ENCODE results near the gene SERPINB4. TPM values are rescaled to one million over a fixed set of nuclear protein-coding genes. Genes with fewer than 3 reads are reported as not detected.

The SERPINB4 gene
- total and polyA plus RNA-seq, 4 donors, result not detected

DNA sequence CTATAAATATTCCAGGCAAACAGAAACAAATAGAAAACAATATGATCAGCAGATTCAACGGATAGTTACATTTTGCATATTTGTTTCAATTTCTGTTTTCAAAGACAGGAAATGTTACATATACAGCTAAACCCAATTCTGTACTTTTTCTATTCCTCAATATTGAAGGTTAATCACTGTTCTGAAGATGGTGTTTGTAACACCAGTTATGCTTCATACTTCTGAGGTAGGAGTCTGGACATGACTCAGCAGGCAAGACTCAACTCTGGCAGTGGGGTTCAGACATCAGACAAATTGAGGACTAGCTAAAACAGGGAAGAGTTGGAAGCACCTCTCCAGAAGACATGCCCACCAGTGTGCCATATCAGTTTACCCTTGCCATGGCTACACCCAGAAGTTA, 40.3 kb downstream of the SERPINB4 start:
- DNase-seq (ENCODE audit: low read depth in 4 of 6, low spot score in 6 of 6), result no peak
- no peaks in the 10 kb centered on the region for H3K36me3 ChIP-seq (ENCODE audit: control insufficient read depth, insufficient read depth, low read length)
- no peaks in the 10 kb centered on the region for H3K4me1 ChIP-seq (ENCODE audit: control insufficient read depth, insufficient read depth, low read length)
- H3K27me3 ChIP-seq (ENCODE audit: control insufficient read depth, insufficient read depth, low read length), result no peaks in the 10 kb centered on the region
- H3K27ac ChIP-seq (ENCODE audit: low read depth, low read length), result no peak overlapping the region
- H3K9me3 ChIP-seq (ENCODE audit: control insufficient read depth, insufficient read depth, low read length), result no peaks in the 10 kb centered on the region
- no peak overlapping the region for H3K4me3 ChIP-seq (ENCODE audit: low read depth, low read length)
- WGBS (ENCODE audit: insufficient coverage), result no CpG with 5 or more reads among the region's 1 CpG

DNA sequence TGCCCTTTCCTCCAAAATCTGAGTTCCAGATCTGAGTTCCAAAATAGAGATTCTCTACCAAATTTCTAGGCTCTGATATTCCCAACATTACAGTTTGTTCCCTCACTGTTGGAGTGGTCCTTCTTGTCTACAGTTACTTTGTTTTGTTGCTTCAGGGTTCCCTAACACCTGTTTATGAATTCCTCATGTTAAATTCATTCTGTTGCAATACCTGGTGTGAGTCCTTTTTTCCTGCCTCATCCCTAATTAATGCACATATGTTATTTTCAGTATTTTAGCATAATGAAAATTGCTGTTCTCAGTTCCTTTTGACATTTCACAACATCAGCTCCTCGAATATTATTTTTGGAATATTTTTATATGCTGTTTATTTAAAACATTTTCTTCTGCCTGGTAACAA, 40.7 kb downstream of the SERPINB4 start:
- no peak overlapping the region for H3K27ac ChIP-seq (ENCODE audit: low read depth, low read length)
- no peak overlapping the region for H3K4me3 ChIP-seq (ENCODE audit: low read depth, low read length)
- H3K36me3 ChIP-seq (ENCODE audit: control insufficient read depth, insufficient read depth, low read length), result no peaks in the 10 kb centered on the region
- no peaks in the 10 kb centered on the region for H3K9me3 ChIP-seq (ENCODE audit: control insufficient read depth, insufficient read depth, low read length)
- WGBS (ENCODE audit: insufficient coverage), result no CpG with 5 or more reads among the region's 1 CpG
- no peaks in the 10 kb centered on the region for H3K4me1 ChIP-seq (ENCODE audit: control insufficient read depth, insufficient read depth, low read length)
- H3K27me3 ChIP-seq (ENCODE audit: control insufficient read depth, insufficient read depth, low read length), result no peaks in the 10 kb centered on the region
- DNase-seq (ENCODE audit: low read depth in 4 of 6, low spot score in 6 of 6), result no peak

DNA sequence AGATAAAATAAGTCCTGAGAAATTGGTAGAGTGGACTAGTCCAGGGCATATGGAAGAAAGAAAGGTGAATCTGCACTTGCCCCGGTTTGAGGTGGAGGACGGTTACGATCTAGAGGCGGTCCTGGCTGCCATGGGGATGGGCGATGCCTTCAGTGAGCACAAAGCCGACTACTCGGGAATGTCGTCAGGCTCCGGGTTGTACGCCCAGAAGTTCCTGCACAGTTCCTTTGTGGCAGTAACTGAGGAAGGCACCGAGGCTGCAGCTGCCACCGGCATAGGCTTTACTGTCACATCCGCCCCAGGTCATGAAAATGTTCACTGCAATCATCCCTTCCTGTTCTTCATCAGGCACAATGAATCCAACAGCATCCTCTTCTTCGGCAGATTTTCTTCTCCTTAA, 47.1 kb downstream of the SERPINB4 start:
- DNase-seq (ENCODE audit: low read depth in 4 of 6, low spot score in 6 of 6), result no peak
- Histone ChIP-seq H3K4me1 (ENCODE audit: control insufficient read depth, insufficient read depth, low read length) (no peaks in the 10 kb centered on the region), H3K4me3 (ENCODE audit: low read depth, low read length) (no peak overlapping the region), H3K27me3 (ENCODE audit: control insufficient read depth, insufficient read depth, low read length) (no peaks in the 10 kb centered on the region), H3K36me3 (ENCODE audit: control insufficient read depth, insufficient read depth, low read length) (no peaks in the 10 kb centered on the region), H3K27ac (ENCODE audit: low read depth, low read length) (no peak overlapping the region), H3K9me3 (ENCODE audit: control insufficient read depth, insufficient read depth, low read length) (no peaks in the 10 kb centered on the region)
- WGBS (ENCODE audit: insufficient coverage), result 80% methylated on average over 14 of the region's 14 CpGs

DNA sequence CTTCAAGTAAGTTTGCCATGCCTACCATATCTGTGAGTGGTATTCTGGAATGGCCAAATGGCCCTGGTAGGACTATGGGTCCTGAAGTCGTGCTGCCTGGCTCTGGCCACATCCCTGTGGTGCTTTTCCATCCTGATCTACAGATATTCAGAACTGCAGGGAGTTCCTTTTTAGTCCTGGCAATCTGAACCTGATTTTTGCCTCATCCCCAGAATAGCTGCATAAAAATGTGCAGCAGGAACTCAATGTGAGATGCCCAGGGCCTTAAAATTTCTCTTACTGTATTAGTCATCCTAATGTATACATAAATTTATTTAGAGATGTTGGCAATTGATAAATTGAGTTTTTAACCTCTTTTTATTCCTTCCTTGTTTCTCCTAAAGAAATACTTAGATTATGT, 51.6 kb downstream of the SERPINB4 start:
- no peaks in the 10 kb centered on the region for H3K27me3 ChIP-seq (ENCODE audit: control insufficient read depth, insufficient read depth, low read length)
- no peak overlapping the region for H3K4me3 ChIP-seq (ENCODE audit: low read depth, low read length)
- H3K27ac ChIP-seq (ENCODE audit: low read depth, low read length), result no peak overlapping the region
- DNase-seq (ENCODE audit: low read depth in 4 of 6, low spot score in 6 of 6), result no peak
- 50% methylated on average over 1 of the region's 1 CpG for WGBS (ENCODE audit: insufficient coverage)
- no peaks in the 10 kb centered on the region for H3K4me1 ChIP-seq (ENCODE audit: control insufficient read depth, insufficient read depth, low read length)
- H3K9me3 ChIP-seq (ENCODE audit: control insufficient read depth, insufficient read depth, low read length), result no peaks in the 10 kb centered on the region
- no peaks in the 10 kb centered on the region for H3K36me3 ChIP-seq (ENCODE audit: control insufficient read depth, insufficient read depth, low read length)

DNA sequence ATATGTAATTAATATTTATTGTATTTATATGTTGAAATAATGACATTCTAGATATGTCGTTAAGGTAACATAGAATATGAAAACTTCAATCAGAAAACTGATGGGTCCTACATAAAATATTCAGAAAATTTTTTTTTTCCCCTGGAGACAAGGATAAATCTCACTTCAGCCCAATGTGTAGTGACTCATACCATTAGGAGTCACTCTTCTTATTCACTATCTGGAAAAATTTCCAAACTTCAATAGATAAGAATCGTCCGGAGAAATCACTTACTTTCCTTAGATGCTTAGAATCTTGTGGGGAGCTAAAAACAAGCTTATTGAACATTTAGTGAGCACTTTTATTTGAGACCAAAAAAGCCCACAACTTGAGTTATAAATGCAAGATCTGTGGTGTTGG, 52.3 kb downstream of the SERPINB4 start:
- Histone ChIP-seq H3K9me3 (ENCODE audit: control insufficient read depth, insufficient read depth, low read length) (no peaks in the 10 kb centered on the region), H3K27ac (ENCODE audit: low read depth, low read length) (no peak overlapping the region), H3K4me1 (ENCODE audit: control insufficient read depth, insufficient read depth, low read length) (no peaks in the 10 kb centered on the region), H3K27me3 (ENCODE audit: control insufficient read depth, insufficient read depth, low read length) (no peaks in the 10 kb centered on the region), H3K4me3 (ENCODE audit: low read depth, low read length) (no peak overlapping the region), H3K36me3 (ENCODE audit: control insufficient read depth, insufficient read depth, low read length) (no peaks in the 10 kb centered on the region)
- no peak for DNase-seq (ENCODE audit: low read depth in 4 of 6, low spot score in 6 of 6)
- WGBS (ENCODE audit: insufficient coverage), result no CpG with 5 or more reads among the region's 3 CpGs

DNA sequence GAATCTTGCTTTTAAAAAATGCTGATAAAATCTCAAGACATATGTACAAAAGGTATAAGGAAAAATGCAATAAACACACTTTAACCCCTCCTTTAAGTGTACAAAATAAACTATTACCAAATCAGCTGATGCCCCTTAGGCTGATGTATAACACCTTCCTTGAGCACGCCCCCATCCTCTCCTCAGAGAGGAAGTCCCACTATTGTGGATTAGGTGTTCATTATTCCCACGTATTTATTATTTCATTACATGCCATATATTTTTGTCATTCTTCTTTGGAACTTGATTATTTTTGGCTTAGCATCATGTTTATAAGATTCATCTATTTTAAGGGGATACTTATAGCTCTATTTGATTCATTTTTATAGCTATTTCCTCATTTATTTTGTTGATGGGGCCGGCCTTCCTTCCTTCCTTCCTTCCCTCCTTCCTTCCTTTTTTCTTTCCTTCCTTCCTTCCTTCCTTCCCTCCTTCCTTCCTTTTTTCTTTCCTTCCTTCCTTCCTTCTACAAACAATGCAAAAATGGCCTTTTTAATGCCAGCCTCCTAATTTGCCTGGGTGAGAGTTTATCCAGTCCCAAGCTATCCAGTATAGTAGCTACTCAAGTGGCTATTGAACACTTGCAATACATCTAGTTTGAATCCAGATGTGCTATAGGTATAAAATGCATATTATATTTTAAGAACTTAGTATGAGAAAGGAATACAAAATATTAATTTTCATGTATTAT, 52.9 kb downstream of the SERPINB4 start:
- DNase-seq (ENCODE audit: low read depth in 4 of 6, low spot score in 6 of 6), result no peak
- Histone ChIP-seq H3K4me1 (ENCODE audit: control insufficient read depth, insufficient read depth, low read length) (no peaks in the 10 kb centered on the region), H3K36me3 (ENCODE audit: control insufficient read depth, insufficient read depth, low read length) (no peaks in the 10 kb centered on the region), H3K4me3 (ENCODE audit: low read depth, low read length) (no peak overlapping the region), H3K27me3 (ENCODE audit: control insufficient read depth, insufficient read depth, low read length) (no peaks in the 10 kb centered on the region), H3K27ac (ENCODE audit: low read depth, low read length) (no peak overlapping the region), H3K9me3 (ENCODE audit: control insufficient read depth, insufficient read depth, low read length) (no peaks in the 10 kb centered on the region)
- 100% methylated on average over 1 of the region's 3 CpGs for WGBS (ENCODE audit: insufficient coverage)

DNA sequence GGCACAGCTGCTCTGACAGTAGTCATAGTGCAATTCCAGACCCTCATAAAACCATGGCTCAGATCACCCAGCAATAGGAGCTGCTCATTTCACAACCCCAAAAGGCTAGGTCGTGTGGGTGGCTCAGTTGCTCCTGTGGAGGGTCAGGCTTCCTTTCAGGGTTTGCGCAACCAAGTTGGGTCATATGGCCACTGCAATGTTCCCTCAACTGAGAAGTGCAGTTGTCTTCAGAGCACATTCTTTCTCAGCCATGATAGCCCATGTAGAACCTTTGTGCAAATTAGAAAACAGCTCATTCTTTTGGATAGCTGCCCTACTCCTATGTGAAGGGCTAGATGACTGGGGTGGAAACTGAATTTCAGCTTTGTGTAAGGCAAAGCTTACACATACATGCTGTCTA, 53.7 kb downstream of the SERPINB4 start:
- Histone ChIP-seq H3K9me3 (ENCODE audit: control insufficient read depth, insufficient read depth, low read length) (no peaks in the 10 kb centered on the region), H3K4me3 (ENCODE audit: low read depth, low read length) (no peak overlapping the region)
- WGBS (ENCODE audit: insufficient coverage), result 83% methylated on average over 2 of the region's 2 CpGs

DNA sequence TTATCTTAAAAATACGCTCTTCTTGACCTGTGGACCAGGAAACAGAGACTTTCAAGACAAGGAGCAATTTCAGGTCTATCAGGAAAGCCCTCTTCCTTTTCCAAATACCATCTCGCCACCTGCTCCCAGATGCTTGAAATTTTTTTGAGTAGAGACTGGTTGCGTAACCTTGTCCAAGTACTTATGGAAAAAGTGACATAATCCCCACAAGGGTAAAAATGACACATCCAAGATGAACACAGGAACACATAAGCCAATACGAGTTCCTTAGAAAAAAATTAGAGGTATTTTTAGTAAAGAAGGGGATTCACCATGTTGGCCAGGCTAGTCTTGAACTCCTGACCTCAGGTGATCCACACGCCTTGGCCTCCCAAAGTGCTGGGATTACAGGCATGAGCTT, 55.1 kb downstream of the SERPINB4 start:
- WGBS (ENCODE audit: insufficient coverage), result 100% methylated on average over 1 of the region's 5 CpGs
- Histone ChIP-seq H3K9me3 (ENCODE audit: control insufficient read depth, insufficient read depth, low read length) (no peaks in the 10 kb centered on the region), H3K36me3 (ENCODE audit: control insufficient read depth, insufficient read depth, low read length) (no peaks in the 10 kb centered on the region), H3K27ac (ENCODE audit: low read depth, low read length) (no peak overlapping the region), H3K27me3 (ENCODE audit: control insufficient read depth, insufficient read depth, low read length) (no peaks in the 10 kb centered on the region), H3K4me1 (ENCODE audit: control insufficient read depth, insufficient read depth, low read length) (no peaks in the 10 kb centered on the region), H3K4me3 (ENCODE audit: low read depth, low read length) (no peak overlapping the region)
- DNase-seq (ENCODE audit: low read depth in 4 of 6, low spot score in 6 of 6), result no peak

More for the DNA sequence above, 53.7 kb downstream of the SERPINB4 start:
- no peak for DNase-seq (ENCODE audit: low read depth in 4 of 6, low spot score in 6 of 6)
- Histone ChIP-seq H3K36me3 (ENCODE audit: control insufficient read depth, insufficient read depth, low read length) (no peaks in the 10 kb centered on the region), H3K4me1 (ENCODE audit: control insufficient read depth, insufficient read depth, low read length) (no peaks in the 10 kb centered on the region), H3K27ac (ENCODE audit: low read depth, low read length) (no peak overlapping the region), H3K27me3 (ENCODE audit: control insufficient read depth, insufficient read depth, low read length) (no peaks in the 10 kb centered on the region)

Other genes starting within 250 kb of the SERPINB4 start
- 10 to 100 TPM; 40.6 to 60.3 TPM for gene VPS4B, start 221.8 kb downstream of the SERPINB4 start, total RNA-seq
- 10 to 100 TPM; 32.6 to 38.1 TPM for gene VPS4B, start 221.8 kb downstream of the SERPINB4 start, polyA plus RNA-seq (ENCODE audit: insufficient read length in 2 of 2)
- under 1 TPM in 1 of 2 donors, not detected in 1; 0.20 TPM for gene SERPINB5, start 167.3 kb downstream of the SERPINB4 start, total RNA-seq
- gene SERPINB5, start 167.3 kb downstream of the SERPINB4 start, polyA plus RNA-seq (ENCODE audit: insufficient read length in 2 of 2), result not detected
- gene SERPINB12, start 101.9 kb downstream of the SERPINB4 start, total RNA-seq, result not detected
- gene SERPINB12, start 101.9 kb downstream of the SERPINB4 start, polyA plus RNA-seq (ENCODE audit: insufficient read length in 2 of 2), result not detected
- not detected for gene SERPINB13, start 56.9 kb downstream of the SERPINB4 start, total RNA-seq
- gene SERPINB13, start 56.9 kb downstream of the SERPINB4 start, polyA plus RNA-seq (ENCODE audit: insufficient read length in 2 of 2), result not detected
- gene SERPINB3, start 17.6 kb upstream of the SERPINB4 start, total RNA-seq, result not detected
- gene SERPINB3, start 17.6 kb upstream of the SERPINB4 start, polyA plus RNA-seq (ENCODE audit: insufficient read length in 2 of 2), result not detected
- not detected for gene SERPINB11, start 58.7 kb upstream of the SERPINB4 start, total RNA-seq
- gene SERPINB11, start 58.7 kb upstream of the SERPINB4 start, polyA plus RNA-seq (ENCODE audit: insufficient read length in 2 of 2), result not detected
- not detected for gene SERPINB7, start 131.2 kb upstream of the SERPINB4 start, total RNA-seq
- gene SERPINB7, start 131.2 kb upstream of the SERPINB4 start, polyA plus RNA-seq (ENCODE audit: insufficient read length in 2 of 2), result not detected
- gene SERPINB2, start 243.4 kb upstream of the SERPINB4 start, total RNA-seq, result under 1 TPM; 0.28 to 0.69 TPM
- not detected for gene SERPINB2, start 243.4 kb upstream of the SERPINB4 start, polyA plus RNA-seq (ENCODE audit: insufficient read length in 2 of 2)